ENCODE results near the gene ATG10.
A peak's percentile ranks its signal among the peaks of the same experiment; 100 is the strongest.

The ATG10 gene

GRCh38 chr5:82221020-82221419, 249.2 kb downstream of the ATG10 start:
- TF ChIP-seq CTCF (conservative IDR thresholded peaks at IDR 0.05) = no peak
- H3K27ac ChIP-seq = no peak overlapping the region

- H3K27ac ChIP-seq = no peak overlapping the region
- no peak for TF ChIP-seq CTCF (conservative IDR thresholded peaks at IDR 0.05)
Observed at GRCh38 chr5:82222597-82223574, 251.1 kb downstream of the ATG10 start.

- peak; percentile 84 for TF ChIP-seq CTCF (conservative IDR thresholded peaks at IDR 0.05)
- H3K27ac ChIP-seq = no peak overlapping the region
Observed at GRCh38 chr5:82225525-82226172, 253.8 kb downstream of the ATG10 start.

GRCh38 chr5:82234885-82235284, 263.1 kb downstream of the ATG10 start:
- H3K27ac ChIP-seq = no peak overlapping the region
- no peak for TF ChIP-seq CTCF (conservative IDR thresholded peaks at IDR 0.05)

- H3K27ac ChIP-seq = no peak overlapping the region
- TF ChIP-seq CTCF (conservative IDR thresholded peaks at IDR 0.05) = no peak
Observed at GRCh38 chr5:82244151-82244550, 272.3 kb downstream of the ATG10 start.

- peak; percentile 21; the same call in 1 of the 2 replicates for TF ChIP-seq CTCF (conservative IDR thresholded peaks at IDR 0.05)
- H3K27ac ChIP-seq = no peak overlapping the region
Observed at GRCh38 chr5:82244854-82245635, 273.2 kb downstream of the ATG10 start.
